ENCODE measurements around the gene NECAB2. TPM values are rescaled to one million over a fixed set of nuclear protein-coding genes. Genes with fewer than 3 reads are reported as not detected.

Gene NECAB2
- total RNA-seq, 4 donors from 2014 or later = not detected

- Histone ChIP-seq H3K4me3 (no peak overlapping the region), H3K27me3 (no peaks in the 10 kb centered on the region), H3K4me1 (no peaks in the 10 kb centered on the region), H3K9me3 (peaks cover 0 to 12% (median 9%) of the 10 kb centered on the region in 4 donors), H3K36me3 (no peaks in the 10 kb centered on the region), H3K27ac (replicated peaks in 1 of 4) (no peak overlapping the region)
- TF ChIP-seq EP300 (IDR thresholded peaks at IDR 0.05) (no peak), POLR2A (IDR thresholded peaks at IDR 0.05; ENCODE audit: low read depth) (no peak), POLR2AphosphoS5 (IDR thresholded peaks at IDR 0.05) (no peak), CTCF (IDR thresholded peaks at IDR 0.05) (no peak)
- intact Hi-C loops (cut with DNase I) = no loop called here
- 76% methylated on average over 9 of the region's 9 CpGs for WGBS
- no peak for DNase-seq (ENCODE audit: extremely low spot score)
Observed at GRCh38 chr16:84024854-84025253, 56.8 kb downstream of the NECAB2 start.

- H3K27me3 ChIP-seq = no peaks in the 10 kb centered on the region
- TF ChIP-seq EP300 (IDR thresholded peaks at IDR 0.05) (no peak), CTCF (IDR thresholded peaks at IDR 0.05) (no peak), POLR2AphosphoS5 (IDR thresholded peaks at IDR 0.05) (no peak), POLR2A (IDR thresholded peaks at IDR 0.05; ENCODE audit: low read depth) (no peak)
- peaks cover 0 to 7% (median 5%) of the 10 kb centered on the region in 4 donors for H3K9me3 ChIP-seq
- no peaks in the 10 kb centered on the region for H3K4me1 ChIP-seq
- no peak overlapping the region for H3K27ac ChIP-seq (replicated peaks in 1 of 4)
- intact Hi-C loops (cut with DNase I) = no loop called here
- no peak for DNase-seq (ENCODE audit: extremely low spot score)
- WGBS = 95% methylated on average over 10 of the region's 10 CpGs
- no peak overlapping the region for H3K4me3 ChIP-seq
- no peaks in the 10 kb centered on the region for H3K36me3 ChIP-seq
Observed at GRCh38 chr16:84026606-84027005, 58.6 kb downstream of the NECAB2 start.

GRCh38 chr16:84027625-84028024 lies 59.6 kb downstream of the NECAB2 start:
- TF ChIP-seq EP300 (IDR thresholded peaks at IDR 0.05) = no peak
- TF ChIP-seq POLR2AphosphoS5 (IDR thresholded peaks at IDR 0.05) = no peak
- no peak for TF ChIP-seq POLR2A (IDR thresholded peaks at IDR 0.05; ENCODE audit: low read depth)
- TF ChIP-seq CTCF (IDR thresholded peaks at IDR 0.05) = no peak

GRCh38 chr16:84029297-84030047 lies 61.4 kb downstream of the NECAB2 start:
- 72% methylated on average over 13 of the region's 14 CpGs for WGBS
- Histone ChIP-seq H3K4me3 (no peak overlapping the region), H3K36me3 (no peaks in the 10 kb centered on the region), H3K27me3 (peaks cover 0 to 11% (median 0%) of the 10 kb centered on the region in 4 donors), H3K9me3 (no peaks in the 10 kb centered on the region), H3K4me1 (no peaks in the 10 kb centered on the region), H3K27ac (replicated peaks in 1 of 4) (no peak overlapping the region)
- TF ChIP-seq EP300 (IDR thresholded peaks at IDR 0.05) (no peak), CTCF (IDR thresholded peaks at IDR 0.05) (no peak)
- intact Hi-C loops (cut with DNase I) = no loop called here
- no peak for DNase-seq (ENCODE audit: extremely low spot score)

More at GRCh38 chr16:84027625-84028024, 59.6 kb downstream of the NECAB2 start:
- Histone ChIP-seq H3K4me1 (no peaks in the 10 kb centered on the region), H3K9me3 (no peaks in the 10 kb centered on the region), H3K27me3 (no peaks in the 10 kb centered on the region), H3K27ac (replicated peaks in 1 of 4) (no peak overlapping the region), H3K36me3 (no peaks in the 10 kb centered on the region), H3K4me3 (no peak overlapping the region)
- no peak for DNase-seq (ENCODE audit: extremely low spot score)
- WGBS = 70% methylated on average over 15 of the region's 15 CpGs
- intact Hi-C loops (cut with DNase I) = no loop called here

GRCh38 chr16:84031556-84031955 lies 63.5 kb downstream of the NECAB2 start:
- no peak overlapping the region for H3K4me3 ChIP-seq
- peaks cover 0 to 13% (median 11%) of the 10 kb centered on the region in 4 donors for H3K9me3 ChIP-seq
- intact Hi-C loops (cut with DNase I) = no loop called here
- TF ChIP-seq EP300 (IDR thresholded peaks at IDR 0.05) (no peak), CTCF (IDR thresholded peaks at IDR 0.05) (no peak), POLR2AphosphoS5 (IDR thresholded peaks at IDR 0.05) (no peak), POLR2A (IDR thresholded peaks at IDR 0.05; ENCODE audit: low read depth) (no peak)
- no peak overlapping the region for H3K27ac ChIP-seq (replicated peaks in 1 of 4)
- no peak for DNase-seq (ENCODE audit: extremely low spot score)
- H3K4me1 ChIP-seq = no peaks in the 10 kb centered on the region
- H3K36me3 ChIP-seq = no peaks in the 10 kb centered on the region
- peaks cover 0 to 11% (median 0%) of the 10 kb centered on the region in 4 donors for H3K27me3 ChIP-seq
- WGBS = 85% methylated on average over 6 of the region's 17 CpGs
